ENCODE results near the gene LYZL1.

- no peak for TF ChIP-seq EZH2 (IDR thresholded peaks at IDR 0.05)
- no peak for TF ChIP-seq POLR2AphosphoS5 (IDR thresholded peaks at IDR 0.05; ENCODE audit: borderline replicate concordance, low read depth, low read length)
- no peak for TF ChIP-seq FOXP2 (optimal IDR thresholded peaks at IDR 0.05; ENCODE audit: control extremely low read depth, extremely low read length, insufficient read depth)
Measured at GRCh38 chr10:29353305-29353704, 64.4 kb downstream of the LYZL1 start.

Measured in SK-N-MC (cell line).